Central memory CD4-positive, alpha-beta T cell (primary cell): Measurements from ENCODE around the gene CALML5.

Experiments
- DNase-seq: peaks from one replicate; pipeline ENCODE4 v3.0.0; 2022
- total RNA-seq, 3 experiments: gene quantifications; one replicate each; lab custom pipeline; 2026; lab: John Stamatoyannopoulos, UW

Gene CALML5, protein sequence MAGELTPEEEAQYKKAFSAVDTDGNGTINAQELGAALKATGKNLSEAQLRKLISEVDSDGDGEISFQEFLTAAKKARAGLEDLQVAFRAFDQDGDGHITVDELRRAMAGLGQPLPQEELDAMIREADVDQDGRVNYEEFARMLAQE
- 0 reads per million in 3 experiments for total RNA-seq

DNA sequence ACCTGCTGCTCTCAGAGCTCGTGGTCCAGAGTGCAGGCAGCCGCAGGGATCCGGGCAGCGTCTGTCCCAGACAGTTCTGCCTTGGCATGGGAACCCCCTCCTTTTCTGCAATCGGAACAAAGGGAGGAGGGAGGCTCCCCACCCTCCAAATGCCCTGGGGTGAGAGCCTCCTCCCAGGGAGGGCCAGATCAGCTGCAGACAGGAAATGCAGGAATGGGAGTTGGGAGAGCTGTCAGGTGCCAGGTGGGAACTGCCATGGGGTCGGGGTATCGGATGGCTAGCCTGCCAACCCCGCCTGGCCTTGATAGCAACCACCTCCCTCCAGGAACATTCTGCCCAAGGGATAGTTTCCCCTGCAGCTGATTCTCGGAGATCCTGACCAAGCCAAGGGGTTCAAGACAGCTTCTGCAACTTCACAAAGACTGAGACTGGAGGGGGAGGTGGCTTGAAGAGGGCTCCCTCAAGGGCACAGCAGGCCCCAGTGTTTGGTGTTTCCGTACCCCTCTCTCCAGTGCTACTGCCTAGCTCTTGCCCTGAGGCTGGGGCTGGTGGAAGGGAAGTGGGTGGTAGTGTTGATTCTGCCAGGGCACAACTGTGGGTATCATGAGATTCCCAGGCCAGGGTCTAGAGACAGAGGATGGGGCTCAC is at the start of gene CALML5:
Gene CALML5 (minus strand): TSS at position 78 of the 648 bp plus-strand sequence. CDS start 132 bp downstream, outside the sequence.
- DNase-seq, result no peak

DNA sequence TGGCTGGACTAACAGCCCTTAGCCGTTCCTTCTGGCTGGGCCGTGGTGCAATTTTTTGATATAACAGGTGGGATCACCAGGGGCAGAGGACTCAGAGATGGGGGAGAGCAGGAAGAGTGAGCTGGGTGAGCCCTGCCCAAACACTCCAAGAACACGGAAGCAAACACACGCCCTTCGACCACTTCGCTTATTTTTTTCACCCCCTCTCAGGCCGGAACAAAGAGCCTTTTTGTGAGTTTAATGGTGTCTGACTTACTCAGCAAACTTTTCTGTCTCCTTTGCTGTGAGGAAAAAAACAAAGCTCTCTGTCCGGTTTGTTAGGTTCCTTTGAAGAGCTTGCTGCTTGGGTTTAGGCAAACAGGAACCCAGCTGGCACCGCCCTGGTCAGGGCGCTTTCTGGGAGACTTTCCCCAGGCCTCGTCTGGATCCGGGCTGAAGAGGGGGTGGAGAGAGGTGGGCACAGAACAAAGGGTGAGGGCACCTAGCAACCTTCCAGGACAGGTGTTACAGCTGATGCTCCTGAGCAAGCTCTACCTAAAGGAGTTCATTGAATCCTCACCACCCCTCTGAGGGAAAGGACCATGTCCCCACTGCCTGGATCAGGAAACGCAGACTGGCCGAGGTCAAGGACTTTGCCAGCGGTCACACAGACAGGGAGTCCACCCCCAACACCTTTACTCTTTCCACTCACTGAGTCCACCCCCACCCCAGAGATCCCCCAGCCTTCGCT is 48.7 kb upstream of the CALML5 start:
- DNase-seq, result no peak

DNA sequence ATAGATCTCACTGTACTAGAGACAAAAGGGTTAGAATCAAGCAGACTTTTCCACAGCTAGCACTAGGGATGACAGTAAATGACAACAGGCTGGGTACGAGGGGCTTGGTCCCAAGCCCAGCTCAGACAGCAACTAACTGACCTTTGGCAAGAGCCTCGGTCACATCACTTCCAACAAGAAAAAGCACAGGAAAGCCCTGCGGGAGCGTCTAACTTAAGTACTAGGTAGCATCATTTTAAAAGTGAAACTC is 48.2 kb upstream of the CALML5 start:
- DNase-seq, result no peak

DNA sequence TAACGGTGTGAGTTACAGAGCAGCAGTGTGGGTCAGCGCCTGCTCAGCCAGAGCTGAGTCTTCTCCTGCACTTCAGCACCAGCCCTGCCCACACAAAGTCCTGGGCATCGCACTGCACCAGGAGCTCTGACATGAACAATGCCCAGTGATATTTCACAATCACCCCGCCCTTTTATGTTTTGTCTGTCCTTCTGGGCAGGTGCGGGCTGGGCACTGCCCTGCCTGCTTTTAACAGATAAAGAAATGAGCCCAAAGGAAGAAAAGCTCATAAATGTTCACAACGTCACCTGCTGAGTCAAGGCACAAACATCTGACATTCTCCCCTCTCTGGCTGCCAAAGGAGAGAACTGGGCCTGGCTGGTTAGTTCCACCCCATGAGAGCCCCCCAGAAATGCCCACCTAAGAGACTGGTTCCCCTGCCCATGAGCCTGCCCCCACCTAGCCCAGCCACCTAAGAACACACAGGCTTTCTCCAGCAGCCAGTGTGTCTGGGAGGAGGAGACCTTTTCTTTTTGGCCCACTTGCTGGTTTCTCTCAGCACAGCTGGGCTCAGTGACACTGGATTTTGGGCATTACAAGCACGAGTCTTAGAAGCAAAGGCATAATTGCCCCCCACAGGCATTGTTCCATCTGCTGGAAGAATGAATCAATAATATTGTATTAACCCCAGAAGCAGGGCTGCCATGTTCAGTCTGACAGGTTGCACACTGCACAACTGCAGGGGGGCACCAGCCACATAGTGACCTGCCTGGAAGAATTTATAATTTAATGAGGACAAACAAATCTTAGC is 47.7 kb upstream of the CALML5 start:
- no peak for DNase-seq

DNA sequence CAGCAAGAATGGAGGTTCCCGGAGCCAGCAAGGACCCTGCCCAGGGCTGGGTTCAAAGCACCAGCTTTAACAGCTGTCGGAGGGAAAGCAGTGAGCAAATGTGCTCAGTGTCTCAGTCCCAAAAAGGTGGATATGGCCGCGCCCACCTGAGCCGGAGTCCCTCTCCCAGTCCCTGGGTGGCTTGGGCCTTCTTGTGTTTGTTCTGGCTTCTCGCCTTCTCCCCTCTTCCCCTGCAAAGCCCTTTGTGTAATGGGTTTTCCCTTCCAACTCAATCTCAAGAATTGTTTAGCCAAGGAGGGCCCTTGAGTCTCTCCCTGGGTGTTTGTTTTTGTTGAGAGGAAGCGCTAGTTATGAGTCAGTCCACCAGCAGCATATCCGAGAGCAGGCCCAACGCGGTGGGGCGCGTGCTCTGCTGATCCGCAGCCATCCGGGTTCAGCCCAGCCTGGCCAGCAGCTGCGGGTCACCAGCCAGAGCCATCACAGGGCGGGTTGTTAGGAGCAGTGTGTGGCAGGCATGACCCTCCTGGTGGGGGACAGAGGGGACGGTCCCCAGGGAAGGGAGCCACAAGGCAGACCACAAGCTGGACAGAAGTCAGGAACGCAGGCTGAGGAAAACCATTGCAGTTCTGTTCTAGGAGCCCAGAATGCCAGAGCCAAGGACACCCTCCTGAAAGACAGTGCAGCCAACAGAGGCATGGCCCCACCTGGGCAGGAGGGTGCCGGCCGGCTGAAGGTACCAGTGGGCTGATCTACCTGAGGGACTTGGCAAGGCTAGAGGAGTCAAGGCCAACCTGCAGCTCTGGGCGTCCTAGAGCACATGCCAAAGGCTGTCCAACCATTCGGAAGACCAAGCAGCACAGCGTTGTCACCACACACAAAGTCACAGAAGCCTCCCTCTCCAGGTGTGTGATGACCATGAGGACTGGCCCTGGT is 46.7 kb upstream of the CALML5 start:
- no peak for DNase-seq

DNA sequence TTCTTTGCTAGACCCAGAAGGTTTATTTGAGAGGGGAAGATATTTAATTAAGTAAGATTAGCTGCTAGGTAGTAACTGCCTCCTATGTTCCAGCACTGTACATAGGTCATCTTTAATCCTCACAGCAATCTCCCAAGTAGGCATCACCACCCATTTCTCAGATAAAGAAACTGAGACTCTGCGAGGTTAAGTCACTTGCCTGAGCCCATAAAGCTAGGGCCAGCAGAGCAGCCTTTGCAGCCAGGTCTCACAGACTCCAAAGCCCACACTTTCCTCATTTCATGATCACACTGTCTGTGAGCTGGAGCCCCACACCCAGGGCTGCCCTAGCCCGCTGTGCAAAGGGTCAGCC is 46.0 kb upstream of the CALML5 start:
- no peak for DNase-seq

DNA sequence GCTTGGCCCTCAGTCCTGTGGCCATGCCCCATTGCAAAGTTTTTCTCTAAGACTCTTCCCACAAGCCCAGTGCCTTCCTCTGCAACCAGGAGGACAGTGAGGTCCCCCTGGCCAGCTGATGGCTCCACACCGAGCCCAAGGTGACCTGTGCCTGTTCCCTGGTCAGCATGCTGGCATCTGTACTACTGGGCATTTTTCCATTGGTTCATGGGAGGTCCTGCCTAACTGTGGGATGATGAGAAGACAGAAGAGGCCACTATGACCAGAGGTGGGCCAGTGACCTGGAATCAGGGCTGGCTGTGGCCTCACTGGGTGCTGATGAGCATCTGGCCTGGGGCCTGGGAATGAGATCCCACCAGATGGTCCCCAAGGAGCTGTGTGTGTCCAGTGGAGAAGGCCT is 45.6 kb upstream of the CALML5 start:
- DNase-seq, result no peak

DNA sequence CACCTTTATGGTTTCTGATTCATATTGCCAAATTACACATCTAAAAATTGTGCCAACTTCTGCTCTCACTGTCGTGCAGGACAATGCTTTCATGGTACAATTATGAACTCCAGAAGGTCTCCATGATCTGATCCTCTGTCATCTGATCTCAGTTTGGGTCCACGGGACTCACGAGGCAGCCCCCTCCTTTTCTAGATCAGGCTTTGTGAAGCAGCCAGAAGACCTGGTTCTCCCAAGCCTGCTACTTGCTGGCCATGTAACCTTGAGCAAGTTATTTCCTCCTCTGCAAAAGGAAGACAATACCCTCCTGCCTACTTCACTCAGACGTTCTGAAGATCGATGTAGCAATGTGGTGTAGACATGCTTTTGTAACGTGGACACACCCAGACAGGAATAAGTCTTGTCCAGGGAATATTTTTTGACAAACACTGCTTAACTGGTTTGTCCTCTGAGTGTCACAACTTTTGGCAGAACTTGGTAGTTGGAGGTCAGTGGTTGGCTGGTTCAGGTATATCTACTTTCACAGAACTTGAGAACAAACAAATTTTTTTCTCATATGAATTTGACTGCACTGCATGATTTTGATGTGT is 44.9 kb upstream of the CALML5 start:
- DNase-seq, result no peak

DNA sequence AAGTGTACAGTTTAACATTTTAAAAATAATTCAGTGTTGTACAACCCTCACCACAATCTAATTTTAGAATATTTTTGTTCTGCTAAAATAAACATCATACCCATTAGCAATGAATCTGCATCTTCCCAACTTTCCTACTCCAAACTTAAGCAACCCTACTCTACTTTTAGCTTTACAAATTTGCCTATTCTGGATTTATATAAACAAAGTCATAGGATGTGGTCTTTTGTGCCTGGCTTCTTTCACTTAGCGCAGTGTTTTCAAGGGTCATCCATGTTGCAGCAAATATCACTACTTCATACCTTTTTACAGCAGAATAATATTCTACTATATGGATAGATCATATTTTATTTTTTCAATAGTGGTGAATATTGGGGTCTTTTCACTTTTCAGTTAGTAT is 44.3 kb upstream of the CALML5 start:
- DNase-seq, result no peak

DNA sequence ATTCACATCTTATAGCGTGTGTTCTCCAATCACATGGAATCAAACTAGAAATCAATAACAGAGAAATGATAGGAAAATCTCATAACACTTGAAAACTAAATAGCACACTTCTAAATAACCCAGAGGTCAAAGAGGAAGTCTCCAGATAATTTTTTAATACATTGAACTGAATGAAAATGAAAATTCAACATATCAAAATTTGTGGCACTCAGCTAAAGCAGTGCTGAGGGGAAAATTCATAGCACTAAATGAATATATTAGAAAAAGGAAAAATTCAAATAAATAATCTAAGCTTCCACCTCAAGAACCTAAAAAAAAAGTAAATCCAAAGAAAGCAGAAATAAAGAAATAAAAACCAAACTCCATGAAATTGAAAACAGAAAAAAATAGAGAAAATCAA is 42.7 kb upstream of the CALML5 start:
- DNase-seq, result no peak

DNA sequence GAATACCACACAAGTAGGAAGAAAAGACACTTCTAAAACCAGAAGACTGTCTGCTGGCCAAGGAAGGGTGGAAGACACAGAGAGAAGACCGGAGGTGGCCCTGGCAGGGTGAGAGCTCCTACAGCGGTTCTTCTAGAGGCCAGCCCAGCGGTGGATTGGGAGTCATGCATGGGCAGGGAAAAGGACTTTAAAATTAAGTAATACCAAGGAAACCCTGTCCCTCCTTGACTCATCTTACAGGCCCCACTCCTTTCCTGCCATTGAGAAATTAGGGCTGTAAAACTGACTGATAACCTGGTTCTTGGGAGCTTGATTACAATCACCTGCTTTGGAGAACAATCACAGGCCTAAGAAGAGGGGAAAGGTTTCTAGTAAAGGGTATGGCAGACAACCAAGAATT is 41.5 kb upstream of the CALML5 start:
- no peak for DNase-seq

DNA sequence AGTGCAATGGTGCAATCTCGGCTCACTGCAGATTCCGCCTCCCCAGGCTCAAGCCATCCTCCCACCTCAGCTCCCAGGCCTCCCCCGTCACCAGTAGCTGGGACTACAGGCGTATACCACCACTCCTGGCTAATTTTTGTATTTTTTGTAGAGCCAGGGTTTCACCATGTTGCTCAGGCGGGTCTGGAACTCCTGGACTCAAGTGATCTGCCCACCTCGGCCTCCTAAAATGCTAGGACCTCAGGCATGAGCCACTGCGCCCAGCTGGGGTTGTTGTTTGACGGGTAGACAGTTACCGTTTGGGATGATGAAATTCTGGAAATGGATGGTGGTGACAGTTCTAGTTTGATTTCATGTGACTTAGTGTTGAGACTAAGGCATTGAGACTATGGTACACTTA is 40.7 kb upstream of the CALML5 start:
- DNase-seq, result no peak

DNA sequence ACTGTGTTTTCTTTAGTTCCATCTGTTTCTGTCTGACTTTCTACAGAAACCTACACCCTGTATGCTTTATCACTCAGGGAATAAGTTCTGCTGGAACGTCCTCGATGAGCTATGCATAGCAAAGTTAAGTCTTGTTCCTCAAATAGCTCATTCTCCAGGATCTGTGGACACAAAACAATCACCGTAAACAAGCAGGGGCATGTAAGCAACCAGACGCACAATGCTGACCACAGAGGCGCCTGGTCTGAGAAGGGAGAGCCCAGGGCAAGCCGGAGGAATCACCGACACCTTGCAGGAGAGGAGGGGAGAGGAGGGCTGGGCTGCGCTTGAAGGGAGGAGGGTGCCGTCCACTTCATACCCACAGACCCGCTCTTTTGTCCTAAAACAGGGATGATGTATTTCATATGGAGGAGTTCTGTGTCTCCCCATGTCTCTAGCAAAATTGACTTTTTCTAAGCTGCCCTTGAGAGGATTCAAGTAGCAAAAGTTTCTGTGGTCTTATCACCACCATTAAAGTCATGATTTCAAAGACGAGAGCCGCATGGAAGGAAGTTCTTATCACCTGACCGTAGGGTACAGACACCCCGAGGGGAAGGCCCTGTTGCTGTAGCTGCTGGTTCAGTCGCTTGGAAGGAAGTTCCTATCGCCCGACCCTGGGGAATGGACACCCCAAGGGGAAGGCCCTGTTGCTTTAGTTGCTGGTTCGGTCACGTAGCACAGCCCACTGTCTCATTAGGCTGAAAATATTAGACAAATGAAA is 39.7 kb upstream of the CALML5 start:
- DNase-seq, result no peak

DNA sequence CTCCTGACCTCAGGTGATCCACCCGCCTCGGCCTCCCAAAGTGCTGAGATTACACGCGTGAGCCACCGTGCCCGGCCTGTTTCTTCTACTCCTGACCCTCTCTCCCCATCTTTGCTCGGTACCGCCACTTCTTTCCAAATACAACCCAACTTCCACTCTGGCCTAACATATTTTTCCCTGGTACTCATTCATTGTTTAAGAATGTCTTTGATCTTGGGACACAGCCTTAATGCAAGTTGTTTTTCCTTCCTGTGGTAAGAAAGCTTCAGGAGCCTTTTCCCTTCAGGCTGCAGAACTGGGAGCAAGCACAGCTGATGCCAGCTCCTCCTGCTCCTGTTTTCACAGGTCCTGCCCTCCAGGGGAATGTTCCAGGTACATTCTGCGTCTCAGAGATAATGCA is 39.1 kb upstream of the CALML5 start:
- no peak for DNase-seq

DNA sequence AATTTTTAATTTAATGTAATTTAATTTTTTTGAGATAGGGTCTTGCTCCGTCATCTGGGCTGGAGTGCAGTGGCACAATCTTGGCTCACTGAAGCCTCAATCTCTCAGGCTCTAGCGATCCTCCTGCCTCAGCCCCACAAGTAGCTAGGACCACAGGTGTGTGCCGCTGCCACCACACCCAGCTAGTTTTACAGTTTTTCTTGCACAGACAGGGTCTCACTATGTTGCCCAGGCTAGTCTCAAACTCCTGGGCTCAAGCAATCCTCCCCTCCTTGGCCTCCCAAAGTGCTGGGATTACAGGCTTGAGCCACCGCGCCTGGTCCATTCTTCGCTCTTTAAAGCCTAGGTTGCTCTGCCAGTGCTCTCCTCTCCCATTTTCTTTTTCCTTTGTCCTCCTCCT is 38.3 kb upstream of the CALML5 start:
- no peak for DNase-seq

DNA sequence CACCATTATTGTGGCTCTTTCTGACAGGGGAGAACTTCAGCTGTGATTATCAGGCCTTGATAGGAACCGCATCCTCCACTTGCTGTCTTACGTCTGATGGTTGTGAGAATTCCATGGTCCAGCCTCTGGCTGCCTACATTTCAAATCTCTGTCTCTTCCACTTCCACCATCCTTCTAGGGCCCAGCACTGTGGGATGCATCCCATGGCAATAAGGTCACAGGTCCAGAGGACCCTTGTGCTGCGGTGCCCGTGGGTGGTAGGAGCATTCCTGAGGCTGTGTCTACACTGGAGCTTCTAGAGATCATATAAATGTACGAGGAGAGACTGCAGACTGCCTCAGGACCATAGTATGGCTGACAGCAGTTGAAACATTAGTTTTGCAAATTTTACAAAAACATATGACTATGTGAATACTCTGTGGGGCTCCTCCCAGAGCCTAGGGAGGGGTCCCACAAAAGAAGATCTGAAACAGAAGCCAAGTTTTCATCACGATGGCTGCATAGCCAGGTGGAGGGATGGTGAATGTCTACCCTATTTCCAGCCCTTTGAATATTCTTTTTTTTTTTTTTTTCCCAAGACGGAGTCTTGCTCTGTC is 37.2 kb upstream of the CALML5 start:
- no peak for DNase-seq

DNA sequence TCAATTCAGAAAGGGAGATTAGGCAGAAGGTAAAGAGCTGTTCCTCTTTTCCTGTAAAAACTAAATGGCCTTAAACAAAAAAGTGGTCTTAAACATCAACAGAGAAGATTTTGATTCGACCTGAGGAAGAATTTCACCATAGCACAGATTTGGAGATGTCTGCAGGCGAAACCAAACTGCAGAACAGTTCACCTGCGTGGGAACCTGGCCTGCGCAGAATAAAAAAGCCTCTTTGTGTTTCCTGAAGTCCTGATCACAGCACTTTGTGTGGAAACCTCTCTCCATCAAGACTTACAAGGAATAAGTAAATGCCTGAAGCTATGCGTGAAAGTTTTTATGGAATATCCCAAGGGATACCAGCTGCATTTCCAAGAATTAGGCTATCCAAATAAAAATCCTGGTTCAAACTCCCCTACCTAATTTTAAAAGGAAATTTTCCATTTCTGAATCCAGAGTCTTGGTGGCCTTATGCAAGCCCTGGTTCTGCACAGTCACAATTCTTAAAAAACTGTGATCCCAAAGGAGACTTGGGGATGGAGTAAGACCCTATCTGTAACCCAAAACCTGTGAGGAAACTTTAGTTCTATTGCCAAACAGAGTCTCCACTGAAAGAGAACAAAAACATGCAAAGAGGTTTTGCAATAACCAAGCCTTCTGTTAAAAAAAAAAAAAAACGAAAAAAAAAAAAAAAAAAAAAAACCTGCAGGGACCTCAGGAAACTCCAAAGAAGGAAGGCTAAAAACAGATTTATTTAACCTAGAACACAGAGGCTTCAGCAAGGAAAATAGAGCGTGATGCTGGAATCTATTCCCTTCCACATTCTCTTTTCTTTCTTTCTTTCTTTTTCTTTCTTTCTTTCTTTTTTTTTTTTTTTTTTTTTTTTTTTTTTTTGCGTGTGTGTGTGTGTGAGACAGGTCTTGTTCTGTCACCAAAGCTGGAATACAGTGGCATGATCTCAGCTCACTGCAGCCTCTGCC is 35.8 kb upstream of the CALML5 start:
- DNase-seq, result no peak

DNA sequence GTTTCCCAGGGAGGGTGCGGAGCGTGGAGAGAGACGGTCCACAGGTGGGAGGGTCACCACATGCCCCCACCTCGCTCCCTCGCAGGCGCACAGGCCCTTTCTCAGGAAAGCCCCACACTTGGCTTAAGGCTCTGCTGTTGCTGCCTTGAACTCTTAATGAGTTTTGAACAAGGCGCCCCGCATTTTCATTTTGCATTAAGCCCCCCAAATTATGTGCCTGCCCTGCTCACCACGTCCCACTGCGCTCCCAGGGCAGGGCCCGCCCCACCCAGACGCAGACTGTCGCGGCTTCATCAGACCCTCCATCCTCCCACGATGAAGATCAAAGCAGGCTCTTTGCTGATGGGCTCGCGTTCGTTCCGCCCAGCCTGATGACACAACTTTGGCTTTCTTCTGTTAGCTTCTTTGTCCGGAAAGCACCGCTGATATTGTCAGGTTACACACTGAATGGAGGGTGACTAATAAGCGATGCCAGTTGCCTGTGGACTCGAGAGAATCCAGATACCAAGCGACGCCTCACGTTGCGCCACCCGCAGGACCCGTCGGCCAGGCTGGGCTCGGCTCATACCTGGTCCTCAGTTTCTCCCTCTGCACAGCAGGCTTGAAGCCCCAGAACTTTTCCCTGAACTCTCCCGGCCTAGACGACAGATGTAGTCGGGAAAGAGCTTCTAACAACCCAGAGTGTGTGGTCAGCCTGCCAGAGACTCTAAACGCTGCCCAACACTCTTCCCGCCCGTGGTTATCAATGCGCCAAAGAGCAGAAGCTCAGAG is 34.9 kb upstream of the CALML5 start:
- no peak for DNase-seq

DNA sequence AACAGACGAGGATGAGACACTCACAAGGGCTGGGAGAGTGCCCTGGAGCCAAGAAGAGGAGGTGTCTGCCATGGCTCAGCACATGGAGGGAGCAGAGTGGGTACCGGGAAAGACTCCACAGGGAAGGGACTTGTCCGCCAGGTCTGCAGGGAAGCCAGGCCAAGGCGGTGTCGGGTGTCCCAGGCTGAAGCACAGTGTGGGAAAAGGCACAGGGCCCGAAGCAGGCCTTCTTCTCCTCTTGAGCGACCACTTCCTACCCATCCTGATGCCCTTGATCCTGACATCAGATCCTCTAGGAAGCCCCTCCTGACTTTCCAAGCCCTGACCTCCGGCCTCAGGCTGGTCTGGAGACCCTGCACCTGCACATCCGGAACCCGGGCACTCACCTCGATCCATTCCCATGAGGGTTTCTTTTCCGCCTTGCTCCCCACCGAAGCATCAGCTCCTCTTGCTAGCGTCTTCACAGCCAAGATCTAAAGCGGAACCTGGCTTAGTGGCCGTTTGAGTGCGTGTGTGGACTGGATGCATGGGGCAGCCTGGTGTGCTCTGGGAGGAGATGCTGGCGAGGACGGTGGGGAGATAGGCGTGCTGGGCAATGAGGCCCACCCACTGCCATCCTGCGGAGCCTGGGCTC is 33.8 kb upstream of the CALML5 start:
- no peak for DNase-seq
